ENCODE measurements around the gene TAS1R3.

The TAS1R3 gene

DNA sequence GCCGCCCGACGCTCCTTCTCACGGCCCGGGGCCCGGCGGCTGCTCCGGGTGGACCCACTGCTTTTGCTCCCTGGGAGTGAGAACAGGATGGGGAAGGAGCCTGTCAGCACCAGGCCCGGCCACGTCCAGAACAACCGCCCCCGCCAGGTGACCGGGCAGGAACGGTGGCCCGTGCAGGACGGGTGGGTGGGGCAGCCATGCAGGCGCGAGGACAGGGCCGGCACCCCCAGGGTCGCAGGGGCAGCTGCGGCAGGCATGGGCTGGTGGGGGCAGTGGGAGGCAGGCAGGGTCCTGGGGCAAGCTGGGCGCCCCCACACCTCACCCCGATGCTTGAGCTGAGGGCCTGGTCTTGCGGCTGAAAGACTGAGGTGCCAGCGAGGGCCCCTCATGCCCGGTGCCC lies 5.4 kb downstream of the TAS1R3 start:
- no peak for DNase-seq (ENCODE audit: low read depth in 2 of 2, low spot score in 1 of 2)

GRCh38 chr1:1336931-1337792 lies 6.1 kb downstream of the TAS1R3 start:
- DNase-seq (ENCODE audit: low read depth in 2 of 2, low spot score in 1 of 2) = no peak

- DNase-seq (ENCODE audit: low read depth in 2 of 2, low spot score in 1 of 2) = no peak
Measured at GRCh38 chr1:1337793-1338147, 6.7 kb downstream of the TAS1R3 start.

- no peak for DNase-seq (ENCODE audit: low read depth in 2 of 2, low spot score in 1 of 2)
Measured at GRCh38 chr1:1338278-1338677, 7.2 kb downstream of the TAS1R3 start.

DNA sequence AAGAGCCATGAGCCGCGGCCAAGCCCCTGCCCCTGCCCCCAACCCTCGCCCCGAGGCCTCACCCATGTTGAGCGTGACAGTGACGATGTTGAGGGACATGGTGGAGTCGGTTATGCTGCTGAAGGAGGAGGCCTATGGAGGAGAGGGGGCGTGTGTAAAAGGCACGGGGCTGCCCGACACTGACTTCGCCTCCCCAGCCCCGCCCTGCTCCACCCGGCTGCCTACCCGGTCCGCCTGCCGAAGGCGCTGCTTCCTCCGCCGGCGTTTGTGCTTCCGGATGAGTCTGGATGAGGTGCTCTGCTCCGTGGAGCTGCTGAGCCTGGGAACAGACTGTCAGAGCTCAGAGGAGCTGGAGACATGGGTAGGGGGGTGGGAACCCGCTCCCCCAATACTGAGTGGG lies 9.1 kb downstream of the TAS1R3 start:
- DNase-seq (ENCODE audit: low read depth in 2 of 2, low spot score in 1 of 2) = no peak

DNA sequence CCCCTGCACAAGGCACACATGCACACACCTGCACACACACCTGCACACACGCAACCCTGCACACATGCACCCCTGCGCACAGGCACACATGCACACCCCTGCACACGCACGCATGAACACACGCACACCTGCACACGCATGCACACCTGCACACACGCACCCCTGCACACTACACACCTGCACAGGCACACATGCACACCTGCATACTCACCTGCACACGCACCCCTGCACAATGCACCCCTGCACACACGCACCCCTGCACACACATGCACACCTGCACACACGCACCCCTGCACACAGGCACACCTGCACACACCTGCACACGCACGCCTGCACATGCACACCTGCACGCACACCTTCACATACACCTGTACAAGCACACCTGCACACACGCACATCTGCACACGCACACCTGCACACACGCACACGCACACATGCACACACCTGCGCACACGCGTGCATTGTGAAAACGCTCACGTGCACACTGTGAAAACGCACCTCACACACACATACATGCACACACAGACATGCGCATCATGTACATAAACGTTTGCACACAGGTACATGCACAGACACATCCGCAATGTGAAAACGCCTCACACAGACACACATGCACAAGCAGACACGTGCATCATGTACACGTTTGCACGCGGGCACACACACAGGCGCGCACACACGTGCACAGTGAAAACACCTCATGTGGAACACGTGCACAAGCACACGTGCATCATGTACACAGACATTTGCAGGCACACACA lies 9.9 kb downstream of the TAS1R3 start:
- no peak for DNase-seq (ENCODE audit: low read depth in 2 of 2, low spot score in 1 of 2)

- no peak for DNase-seq (ENCODE audit: low read depth in 2 of 2, low spot score in 1 of 2)
Measured at GRCh38 chr1:1341549-1342021, 10.5 kb downstream of the TAS1R3 start.

- DNase-seq (ENCODE audit: low read depth in 2 of 2, low spot score in 1 of 2) = no peak
Measured at GRCh38 chr1:1342061-1342562, 11.0 kb downstream of the TAS1R3 start.

- DNase-seq (ENCODE audit: low read depth in 2 of 2, low spot score in 1 of 2) = no peak
Measured at GRCh38 chr1:1342584-1343115, 11.6 kb downstream of the TAS1R3 start.

DNA sequence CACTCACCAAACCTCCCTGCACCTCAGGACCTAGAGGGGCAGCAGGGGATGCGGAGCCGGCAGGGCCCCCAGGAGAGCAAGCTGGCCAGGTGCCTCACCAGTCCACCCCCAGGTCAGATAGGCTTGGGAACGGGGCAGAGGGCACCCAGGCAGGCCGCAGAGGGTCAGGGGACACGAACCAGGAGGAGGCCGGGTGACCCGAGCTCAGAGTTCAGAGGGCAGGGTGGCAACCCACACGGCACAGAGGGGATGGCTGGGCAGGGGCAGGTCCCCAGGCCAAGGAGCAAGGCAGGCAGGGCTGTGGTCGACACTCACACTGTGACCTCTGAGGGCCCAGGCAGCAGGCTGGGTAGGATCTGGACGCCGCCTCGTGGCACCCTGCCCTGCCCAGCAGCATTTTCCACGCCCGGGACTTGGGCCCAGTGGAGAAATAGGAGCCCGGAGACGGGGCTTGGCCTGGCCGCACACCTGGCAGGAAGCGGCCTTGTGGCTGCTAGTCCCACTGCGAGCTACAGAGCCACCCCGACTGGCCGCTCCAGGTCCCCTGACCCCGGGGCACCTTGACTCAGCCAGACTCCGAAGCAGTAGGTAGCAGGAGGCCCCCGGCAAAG lies 12.8 kb downstream of the TAS1R3 start:
- DNase-seq (ENCODE audit: low read depth in 2 of 2, low spot score in 1 of 2) = no peak

DNA sequence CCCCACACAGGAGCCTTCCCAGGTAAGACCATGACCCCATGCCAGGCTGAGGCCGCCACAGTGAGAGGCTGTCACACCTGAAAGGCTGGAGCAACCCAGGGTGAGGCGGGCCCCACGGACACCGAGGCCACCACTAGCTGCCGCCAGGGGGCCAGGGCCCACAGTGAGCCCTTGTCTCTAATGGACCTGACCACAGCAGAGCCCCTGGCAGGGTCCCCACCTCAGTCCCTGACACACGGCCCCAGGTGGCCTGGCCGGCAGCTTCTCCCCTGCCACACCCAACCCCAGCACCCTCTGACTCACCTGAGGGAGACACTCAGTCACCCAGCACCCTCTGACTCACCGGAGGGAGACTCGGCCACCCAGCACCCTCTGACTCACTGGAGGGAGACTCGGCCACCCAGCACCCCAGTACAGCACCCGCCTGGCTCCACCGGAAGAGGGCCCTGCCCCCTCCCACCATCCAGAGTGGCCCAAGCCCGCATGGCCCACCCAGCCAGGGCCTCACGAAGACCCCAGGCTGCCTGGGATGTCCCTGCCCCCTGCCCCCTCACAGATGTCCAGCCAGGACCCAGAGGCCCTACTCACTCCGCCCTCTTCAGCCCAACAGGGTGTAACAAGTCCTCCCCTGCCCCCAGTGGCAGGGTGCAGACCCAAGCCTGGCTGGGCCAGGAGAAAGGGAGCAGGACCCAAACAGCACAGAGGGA lies 13.7 kb downstream of the TAS1R3 start:
- DNase-seq (ENCODE audit: low read depth in 2 of 2, low spot score in 1 of 2) = peak in 1 of 2 donors; percentile 49

DNA sequence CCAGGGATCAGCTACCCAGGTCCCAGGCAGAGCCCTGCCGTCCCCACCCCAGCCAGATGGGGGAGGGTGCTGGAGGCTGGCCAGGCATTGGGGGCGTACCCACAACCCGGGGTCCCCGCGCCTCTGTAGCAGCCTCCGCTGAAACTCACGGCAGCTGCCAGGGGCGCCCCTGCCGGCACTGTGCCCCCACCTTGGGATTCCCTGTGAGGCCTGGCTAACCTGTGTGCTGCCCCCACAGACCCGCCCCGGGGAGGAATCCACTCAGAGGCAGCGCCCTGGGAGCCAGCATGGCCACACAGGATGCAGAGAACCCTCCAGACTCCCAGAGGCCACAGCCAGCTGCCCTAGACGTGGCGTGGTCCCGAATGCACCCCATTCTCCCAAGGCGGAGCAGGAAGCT lies 14.3 kb downstream of the TAS1R3 start:
- DNase-seq (ENCODE audit: low read depth in 2 of 2, low spot score in 1 of 2) = no peak

- DNase-seq (ENCODE audit: low read depth in 2 of 2, low spot score in 1 of 2) = no peak
Measured at GRCh38 chr1:1345860-1346500, 14.9 kb downstream of the TAS1R3 start.

DNA sequence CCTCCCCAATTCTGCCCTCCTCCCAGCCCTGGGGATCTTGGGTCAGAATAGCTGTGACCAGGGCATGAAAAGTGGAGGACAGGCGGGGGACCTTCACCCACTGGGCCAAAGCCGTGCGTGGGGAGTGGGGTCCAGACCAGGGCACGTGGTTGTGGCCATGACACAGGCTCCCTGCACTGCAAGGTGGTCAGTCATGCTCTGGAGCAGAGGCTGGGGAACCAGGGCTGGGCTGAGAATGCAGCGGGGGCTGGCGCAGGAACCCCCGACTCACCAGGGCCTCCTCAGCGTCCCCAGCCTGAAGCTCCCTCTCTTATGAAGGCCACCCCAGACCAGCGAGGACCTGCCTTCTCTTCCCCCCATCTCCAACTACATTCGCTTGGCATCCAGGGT lies 15.4 kb downstream of the TAS1R3 start:
- no peak for DNase-seq (ENCODE audit: low read depth in 2 of 2, low spot score in 1 of 2)

- DNase-seq (ENCODE audit: low read depth in 2 of 2, low spot score in 1 of 2) = no peak
Measured at GRCh38 chr1:1347026-1347595, 16.0 kb downstream of the TAS1R3 start.

DNA sequence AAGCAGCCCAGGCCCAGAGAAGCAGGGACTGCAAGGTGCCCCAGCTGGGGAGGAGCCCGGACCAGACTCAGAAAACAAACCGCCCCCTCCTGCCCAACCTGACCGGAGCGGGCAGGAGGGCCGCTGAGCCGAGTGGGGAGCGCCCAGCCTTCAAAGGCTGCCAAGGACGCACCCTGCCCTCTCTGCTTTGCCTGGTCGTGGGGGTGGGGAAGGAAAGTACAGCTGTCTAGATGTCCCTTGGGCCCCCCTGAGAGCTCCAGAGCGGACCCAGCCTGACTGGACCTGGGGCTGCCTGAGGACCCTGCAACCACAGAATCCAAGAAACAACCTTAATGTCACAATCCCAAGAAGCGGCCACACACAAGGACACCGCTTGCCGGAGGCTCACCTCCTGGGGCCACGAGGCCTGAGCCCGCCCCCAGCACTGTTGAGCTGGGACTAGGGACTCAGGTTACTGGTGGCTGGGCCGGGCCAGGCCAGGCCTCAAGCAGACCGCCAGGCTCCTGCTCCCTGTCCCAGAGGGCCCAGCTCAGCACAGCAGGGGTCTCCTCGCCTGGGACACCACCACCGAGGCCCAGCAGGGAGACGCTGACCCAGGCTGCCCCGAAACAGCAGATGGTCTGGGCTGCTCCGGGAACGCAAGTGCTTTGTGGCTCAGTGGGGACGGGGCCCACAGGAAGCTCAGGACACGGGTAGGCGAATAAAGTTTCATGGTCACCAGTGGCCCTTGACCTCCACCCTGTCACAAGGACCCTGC lies 16.8 kb downstream of the TAS1R3 start:
- no peak for DNase-seq (ENCODE audit: low read depth in 2 of 2, low spot score in 1 of 2)

DNA sequence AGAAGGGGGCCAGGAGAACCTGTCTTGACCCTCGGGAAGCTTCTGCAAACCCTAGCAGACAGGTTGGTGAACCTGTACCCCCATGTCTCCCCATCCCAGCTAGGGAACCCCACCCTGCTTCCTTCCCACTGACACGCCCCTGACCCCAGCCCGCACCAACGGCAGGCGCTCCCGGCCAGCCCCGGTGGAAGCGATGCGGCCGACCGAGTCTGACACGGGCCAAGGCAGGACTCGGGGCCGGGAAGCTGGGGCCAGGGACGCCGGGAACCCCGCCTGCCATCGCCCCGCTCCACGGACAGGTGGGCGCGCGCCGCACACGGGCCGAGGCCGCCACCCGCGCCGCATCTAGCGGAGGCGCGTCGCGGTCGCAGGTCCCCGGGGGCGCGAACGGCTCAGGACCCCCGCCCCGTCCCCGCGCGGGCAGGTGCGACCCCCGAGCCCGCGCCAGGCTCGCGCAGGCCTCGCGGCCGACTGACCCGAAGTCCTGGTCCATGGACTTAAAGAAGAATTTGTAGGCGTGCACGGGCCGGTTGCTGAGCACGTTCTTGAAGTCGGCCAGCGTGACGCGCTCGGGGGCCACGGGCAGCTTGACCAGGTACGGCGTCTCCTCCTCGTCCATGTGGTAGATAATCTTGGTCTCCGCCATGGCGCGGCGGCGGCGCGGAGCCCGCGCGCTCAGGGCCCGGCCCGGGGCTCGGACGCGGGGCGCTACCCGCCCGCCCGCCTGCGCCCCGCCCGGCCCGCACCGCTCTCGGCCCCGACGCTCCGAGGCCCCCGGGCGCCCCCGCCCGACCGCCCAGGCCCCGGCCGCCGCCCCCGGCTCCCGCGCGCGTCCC lies 17.6 kb downstream of the TAS1R3 start:
- no peak for DNase-seq (ENCODE audit: low read depth in 2 of 2, low spot score in 1 of 2)

DNA sequence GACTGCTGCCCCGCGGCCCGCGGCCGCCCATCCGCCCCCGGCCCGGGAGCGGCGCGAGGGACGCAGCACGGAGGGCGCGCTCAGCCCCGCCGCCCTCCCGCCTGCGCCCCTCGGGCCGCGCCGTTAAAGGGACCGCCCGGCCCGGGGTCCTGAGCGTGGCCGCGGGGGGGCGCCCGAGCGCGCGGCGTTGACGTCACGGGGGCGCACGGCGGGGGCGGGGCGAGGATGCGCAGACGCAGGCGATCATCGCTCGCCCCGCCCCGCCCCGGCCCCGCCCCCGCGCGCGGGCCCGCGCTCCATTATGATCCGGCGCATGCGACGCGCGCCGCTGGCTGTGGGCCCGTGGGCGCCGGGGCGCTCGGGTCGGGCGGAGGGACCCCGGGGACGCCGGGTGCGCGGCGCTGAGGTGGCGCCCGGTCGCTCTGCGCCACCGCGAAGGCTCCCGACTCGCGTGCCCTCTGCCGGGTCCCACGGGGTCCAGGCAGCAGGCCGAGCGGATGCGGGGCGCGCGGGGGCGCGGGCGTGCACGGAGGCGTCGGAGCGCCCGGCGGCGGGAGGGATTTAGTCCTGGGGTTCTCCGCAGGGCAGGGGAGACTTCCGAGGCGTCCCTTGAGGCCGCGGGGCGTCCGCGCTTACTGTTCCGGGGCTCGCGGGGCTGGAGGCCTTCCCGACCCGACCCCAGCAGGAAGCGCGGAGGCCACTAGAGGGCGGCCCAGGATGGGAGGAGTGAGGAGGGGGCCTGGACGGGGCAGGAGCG lies 18.4 kb downstream of the TAS1R3 start, which contains the start of gene DVL1:
Gene DVL1, minus strand, starts transcription at position 163 of the 757 bp plus-strand sequence. CDS start 353 bp downstream, outside the sequence.
- DNase-seq (ENCODE audit: low read depth in 2 of 2, low spot score in 1 of 2) = peak in 1 of 2 donors; percentile 30

Measured in stimulated activated CD8-positive, alpha-beta memory T cell treated with anti-CD3 and anti-CD28 coated beads, Interleukin-4, amount 100 ng/mL, for 4 hours (primary cell).